Uterus (tissue), 4 donors: ENCODE measurements around the gene FAAP20. TPM values are rescaled to one million over a fixed set of nuclear protein-coding genes. Genes with fewer than 3 reads are reported as not detected.

ENCODE experiments used
- DNase-seq, 2 donors: peaks; one replicate each; pipeline ENCODE4 v3.0.0-alpha.2; 2019 to 2020
- H3K27ac ChIP-seq, 2 donors: fragments of 200-600 bp; sonication (generic); 1 replicate in 1 of 2; 2 replicates in 1 of 2; pipeline ENCODE4 v1.5.1; 2016 to 2018
- H3K27me3 ChIP-seq, 2 donors: fragments of 200-600 bp; sonication (generic); one replicate each; pipeline ENCODE4 v1.5.1; 2018 to 2019; ENCODE audit warnings: control low read depth in 1 of 2
- H3K36me3 ChIP-seq, 2 donors: fragments of 200-600 bp; sonication (generic); one replicate each; pipeline ENCODE4 v1.5.1; 2019; ENCODE audit warnings: control low read depth in 1 of 2
- H3K4me1 ChIP-seq, 2 donors: fragments of 200-600 bp; sonication (generic); one replicate each; pipeline ENCODE4 v1.5.1; 2018 to 2019; ENCODE audit warnings: control low read depth in 1 of 2
- H3K4me3 ChIP-seq, 2 donors: fragments of 200-600 bp; sonication (generic); 1 replicate in 1 of 2; 2 replicates in 1 of 2; pipeline ENCODE4 v1.5.1; 2018 to 2019; ENCODE audit warnings: mild to moderate bottlenecking in 1 of 2
- H3K9me3 ChIP-seq, 2 donors: fragments of 200-600 bp; sonication (generic); one replicate each; pipeline ENCODE4 v1.5.1; 2019; ENCODE audit warnings: control low read depth in 1 of 2
- CTCF ChIP-seq, 4 experiments: fragments of 200-600 bp in 2 of 4; fragments of 450-650 bp in 2 of 4; sonication (generic) in 2 of 4; IDR thresholded peaks; one replicate each; pipeline ENCODE4 v1.5.1; 2016 to 2019; ENCODE audit warnings: antibody characterized with exemption in 4 of 4, mild to moderate bottlenecking in 2 of 4, moderate library complexity in 1 of 4
- POLR2A ChIP-seq, 2 donors: fragments of 450-650 bp; IDR thresholded peaks; one replicate each; pipeline ENCODE4 v1.6.1; 2016; ENCODE audit warnings: antibody characterized with exemption in 2 of 2, mild to moderate bottlenecking in 1 of 2, moderate library complexity in 1 of 2
- intact Hi-C: fragments of 100-400 bp; cut with DNase I; formaldehyde crosslinking; loops from one replicate; pipeline ENCODE4 v1.15.1; 2023; ENCODE audit warnings: low total_unique reads
- total RNA-seq, 4 donors: library from RNA; depleted of rRNA in 3 of 4; stranded (reverse); fragments of >200 nt in 3 of 4; gene quantifications; one replicate each; pipeline versions ENCODE4 v1.1.0 to v1.2.4, GENCODE V29; 2014 to 2023
- donor health status: DM: yes; HTN: yes; CAD: no.

FAAP20 gene
- 10 to 100 TPM in 2 of 4 donors, 1 to 10 TPM in 2; 1.5 to 68.5 (median 15.4) TPM for total RNA-seq

DNA sequence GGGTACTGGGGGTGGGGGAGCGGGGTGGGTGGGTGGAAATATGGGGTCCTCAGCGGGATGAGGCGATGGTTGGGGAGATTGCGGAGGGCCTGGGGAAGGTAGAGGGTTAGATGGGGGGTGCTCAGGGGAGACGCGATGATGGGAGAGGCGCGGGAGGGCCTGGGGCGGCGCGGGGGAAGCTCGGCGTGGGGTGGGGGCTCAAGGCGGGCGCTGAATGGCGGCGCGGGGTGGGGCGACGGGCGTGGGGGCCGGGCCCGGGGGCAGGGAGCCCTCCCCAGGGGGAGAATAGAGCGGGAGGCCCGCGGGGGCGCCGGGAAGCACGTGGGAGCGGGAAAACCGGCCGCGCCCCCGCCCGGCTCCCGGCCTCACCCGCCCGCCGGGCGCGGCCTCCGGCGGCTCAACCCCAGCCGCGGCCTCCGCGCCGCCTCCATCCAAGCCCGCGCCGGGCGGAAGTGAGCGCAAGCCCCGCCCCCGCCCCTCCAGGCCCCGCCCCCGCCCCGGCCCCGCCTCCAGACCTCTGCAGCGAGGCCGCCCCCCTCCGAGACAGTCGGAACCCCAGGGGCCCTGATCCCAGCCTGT is at the start of gene FAAP20:
Gene FAAP20, minus strand, starts transcription at position 454 of the 579 bp plus-strand sequence. Its CDS starts 23 bp downstream, at position 431.
- no peaks in the 10 kb centered on the region for H3K36me3 ChIP-seq
- no peaks in the 10 kb centered on the region for H3K9me3 ChIP-seq
- intact Hi-C loops = loop anchor here (2.0 kb wide), 1 partner anchor 186 kb away; no protein-coding TSS in a partner anchor
- DNase-seq = no peak
- peak within 1 kb of the TSS; percentile 67 to 69 for H3K4me3 ChIP-seq
- H3K27ac ChIP-seq = peak within 1 kb of the TSS; percentile 94 to 96
- no peaks in the 10 kb centered on the region for H3K27me3 ChIP-seq
- no peak for TF ChIP-seq CTCF (IDR thresholded peaks at IDR 0.05)
- peak in 1 of 2 donors; percentile 65 for TF ChIP-seq POLR2A (IDR thresholded peaks at IDR 0.05)
- H3K4me1 ChIP-seq = peaks cover 0 to 26% of the 10 kb centered on the region in 2 donors

GRCh38 chr1:2242814-2243725 is 48.5 kb upstream of the FAAP20 start:
- H3K27me3 ChIP-seq = no peaks in the 10 kb centered on the region
- no peak overlapping the region for H3K27ac ChIP-seq
- H3K4me3 ChIP-seq = no peak overlapping the region
- TF ChIP-seq CTCF (IDR thresholded peaks at IDR 0.05) (no peak), POLR2A (IDR thresholded peaks at IDR 0.05) (no peak)
- H3K36me3 ChIP-seq = no peaks in the 10 kb centered on the region
- peaks cover 32 to 63% of the 10 kb centered on the region in 2 donors for H3K4me1 ChIP-seq
- no peak for DNase-seq
- intact Hi-C loops = no loop called here
- H3K9me3 ChIP-seq = no peaks in the 10 kb centered on the region

DNA sequence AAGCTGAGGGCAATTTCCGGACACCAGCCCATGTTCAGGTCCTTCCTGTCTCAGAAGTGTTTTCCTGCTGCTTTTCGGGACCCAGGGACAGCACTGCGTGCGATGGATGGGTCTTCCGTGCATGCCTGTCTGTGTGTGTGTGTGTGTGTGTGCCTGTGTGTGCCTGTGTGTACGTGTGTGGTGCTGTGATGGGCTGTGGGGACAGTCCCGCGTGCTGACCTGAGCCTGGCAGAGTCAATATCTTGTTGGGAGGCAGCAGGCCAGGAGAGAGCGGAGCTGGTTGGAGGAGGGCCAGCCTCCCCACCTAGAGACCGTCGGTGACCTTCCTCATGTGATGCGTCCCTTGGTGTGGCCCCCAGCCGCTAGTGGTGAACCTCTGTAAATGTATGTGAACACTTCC is 47.2 kb upstream of the FAAP20 start:
- intact Hi-C loops = no loop called here
- Histone ChIP-seq H3K4me1 (peaks cover 27 to 60% of the 10 kb centered on the region in 2 donors), H3K27me3 (no peaks in the 10 kb centered on the region), H3K9me3 (no peaks in the 10 kb centered on the region), H3K4me3 (no peak overlapping the region), H3K36me3 (no peaks in the 10 kb centered on the region), H3K27ac (no peak overlapping the region)
- no peak for TF ChIP-seq POLR2A (IDR thresholded peaks at IDR 0.05)
- no peak for TF ChIP-seq CTCF (IDR thresholded peaks at IDR 0.05)
- DNase-seq = no peak

GRCh38 chr1:2240270-2241156 is 45.9 kb upstream of the FAAP20 start:
- H3K27me3 ChIP-seq = no peaks in the 10 kb centered on the region
- H3K36me3 ChIP-seq = no peaks in the 10 kb centered on the region
- peaks cover 29 to 64% of the 10 kb centered on the region in 2 donors for H3K4me1 ChIP-seq
- intact Hi-C loops = no loop called here
- peak; percentile 65 for DNase-seq
- H3K9me3 ChIP-seq = no peaks in the 10 kb centered on the region
- H3K4me3 ChIP-seq = no peak overlapping the region
- H3K27ac ChIP-seq = peak overlapping the region; percentile 47 to 48
- TF ChIP-seq POLR2A (IDR thresholded peaks at IDR 0.05) (no peak), CTCF (IDR thresholded peaks at IDR 0.05) (no peak)
